Measurements from ENCODE around the gene EPS15. TPM values are rescaled to one million over a fixed set of nuclear protein-coding genes. Genes with fewer than 3 reads are reported as not detected.
"Not testable (repeated sequence)": the region's sequence is repeated elsewhere in the genome, so short reads cannot be mapped to it uniquely, and the experiment has no call there.

EPS15 gene
- total RNA-seq, 1 experiment from 2014 or later, result 54.4 TPM

- no peak overlapping the region for H3K4me3 ChIP-seq (ENCODE audit: low read depth in 2 of 2, low read length in 2 of 2)
- no peak overlapping the region for H3K27ac ChIP-seq (ENCODE audit: low read length)
- H3K27me3 ChIP-seq (ENCODE audit: control insufficient read depth, insufficient read depth, low read length), result no peaks in the 10 kb centered on the region
- TF ChIP-seq POLR2AphosphoS5 (IDR thresholded peaks at IDR 0.05; ENCODE audit: low read depth, low read length) (no peak), REST (IDR thresholded peaks at IDR 0.05; ENCODE audit: insufficient read depth in 1 of 2, low read depth in 2 of 2, low read length in 1 of 2) (no peak), TCF7L2 (IDR thresholded peaks at IDR 0.05; ENCODE audit: low read depth, low read length) (no peak), CTCF (IDR thresholded peaks at IDR 0.05) (no peak), SIN3A (IDR thresholded peaks at IDR 0.05; ENCODE audit: borderline replicate concordance, insufficient read depth, low read depth, low read length) (no peak)
- H3K9me3 ChIP-seq (ENCODE audit: control insufficient read depth, insufficient read depth, low read depth, low read length), result no peaks in the 10 kb centered on the region
- DNase-seq (ENCODE audit: low read depth, low spot score) (no peak), ATAC-seq (no peak)
- CTCF ChIA-PET, result no interaction called here
- intact Hi-C loops (cut with micrococcal nuclease; ENCODE audit: unreplicated experiment), result no loop called here
- no peaks in the 10 kb centered on the region for H3K4me1 ChIP-seq (ENCODE audit: control insufficient read depth, insufficient read depth, low read length)
- in situ Hi-C loops (cut with HindIII; ENCODE audit: low pct_unique_long_range_greater_than_20kb, low sequenced_read_pairs), result no loop called here
- no TSS peak for BruUV-seq (replicated peaks)
- POLR2A ChIA-PET, result no interaction called here
- H3K36me3 ChIP-seq (ENCODE audit: control insufficient read depth, insufficient read depth, low read length), result peaks cover 10% of the 10 kb centered on the region
These were observed 80.0 kb downstream of the EPS15 start for GRCh38 chr1:51439053-51439452.

- POLR2A ChIA-PET; H3K9me3 ChIP-seq (ENCODE audit: control insufficient read depth, insufficient read depth, low read depth, low read length); H3K27ac ChIP-seq (ENCODE audit: low read length); DNase-seq (ENCODE audit: low read depth, low spot score); BruUV-seq (replicated peaks); H3K27me3 ChIP-seq (ENCODE audit: control insufficient read depth, insufficient read depth, low read length); H3K4me3 ChIP-seq (ENCODE audit: low read depth in 2 of 2, low read length in 2 of 2); H3K4me1 ChIP-seq (ENCODE audit: control insufficient read depth, insufficient read depth, low read length); ATAC-seq; in situ Hi-C loops (cut with HindIII; ENCODE audit: low pct_unique_long_range_greater_than_20kb, low sequenced_read_pairs); intact Hi-C loops (cut with micrococcal nuclease; ENCODE audit: unreplicated experiment); CTCF ChIA-PET: not testable (repeated sequence)
- peaks cover 10% of the 10 kb centered on the region for H3K36me3 ChIP-seq (ENCODE audit: control insufficient read depth, insufficient read depth, low read length)
These were observed 81.7 kb downstream of the EPS15 start for GRCh38 chr1:51437391-51437790.

- ChIA-PET CTCF (no interaction called here), POLR2A (no interaction called here)
- in situ Hi-C loops (cut with HindIII; ENCODE audit: low pct_unique_long_range_greater_than_20kb, low sequenced_read_pairs), result no loop called here
- H3K4me3 ChIP-seq (ENCODE audit: low read depth in 2 of 2, low read length in 2 of 2), result no peak overlapping the region
- DNase-seq (ENCODE audit: low read depth, low spot score), result no peak
- BruUV-seq (replicated peaks), result no TSS peak
- ATAC-seq, result no peak
- H3K9me3 ChIP-seq (ENCODE audit: control insufficient read depth, insufficient read depth, low read depth, low read length), result no peaks in the 10 kb centered on the region
- intact Hi-C loops (cut with micrococcal nuclease; ENCODE audit: unreplicated experiment), result no loop called here
- TF ChIP-seq TCF7L2 (IDR thresholded peaks at IDR 0.05; ENCODE audit: low read depth, low read length) (no peak), SIN3A (IDR thresholded peaks at IDR 0.05; ENCODE audit: borderline replicate concordance, insufficient read depth, low read depth, low read length) (no peak), REST (IDR thresholded peaks at IDR 0.05; ENCODE audit: insufficient read depth in 1 of 2, low read depth in 2 of 2, low read length in 1 of 2) (no peak)
- H3K4me1 ChIP-seq (ENCODE audit: control insufficient read depth, insufficient read depth, low read length), result no peaks in the 10 kb centered on the region
- H3K27me3 ChIP-seq (ENCODE audit: control insufficient read depth, insufficient read depth, low read length), result no peaks in the 10 kb centered on the region
- H3K27ac ChIP-seq (ENCODE audit: low read length), result no peak overlapping the region
- peaks cover 10% of the 10 kb centered on the region for H3K36me3 ChIP-seq (ENCODE audit: control insufficient read depth, insufficient read depth, low read length)
These were observed 83.2 kb downstream of the EPS15 start for GRCh38 chr1:51435878-51436277.

Measured in Panc1 (cell line).